GM23248 (cell line): ENCODE measurements around the gene HOXA1. TPM values are rescaled to one million over a fixed set of nuclear protein-coding genes. Genes with fewer than 3 reads are reported as not detected.

Experiments used
- DNase-seq: peaks from one replicate; pipeline ENCODE4 v3.0.0-alpha.2; 2015
- H2AFZ ChIP-seq: fragments of 200-600 bp; sonication (generic); 2 replicates; pipeline ENCODE4 v1.6.1; 2016; ENCODE audit warnings: antibody characterized with exemption
- H3F3A ChIP-seq: fragments of 200-600 bp; sonication (generic); 2 replicates; pipeline ENCODE4 v1.6.1; 2016; ENCODE audit warnings: mild to moderate bottlenecking, antibody characterized with exemption, mixed run types; ENCODE audit not compliant: insufficient read depth
- H3K27ac ChIP-seq: fragments of 200-600 bp; sonication (generic); 2 replicates; pipeline ENCODE4 v1.5.1; 2016; ENCODE audit warnings: mild to moderate bottlenecking
- H3K27me3 ChIP-seq: fragments of 200-600 bp; sonication (generic); replicated peaks from 2 replicates; pipeline ENCODE4 v1.6.1; 2016; ENCODE audit warnings: mild to moderate bottlenecking; ENCODE audit not compliant: insufficient read depth
- H3K36me3 ChIP-seq: fragments of 200-600 bp; sonication (generic); 2 replicates; pipeline ENCODE4 v1.6.1; 2016; ENCODE audit warnings: low read depth, mild to moderate bottlenecking
- H3K4me1 ChIP-seq: fragments of 200-600 bp; sonication (generic); 2 replicates; pipeline ENCODE4 v1.6.1; 2016; ENCODE audit warnings: mild to moderate bottlenecking; ENCODE audit not compliant: insufficient read depth
- H3K4me2 ChIP-seq: fragments of 200-600 bp; sonication (generic); one replicate; pipeline ENCODE4 v1.6.1; 2016; ENCODE audit warnings: mild to moderate bottlenecking; ENCODE audit not compliant: unreplicated experiment
- H3K4me3 ChIP-seq: fragments of 200-600 bp; sonication (generic); 2 replicates; pipeline ENCODE4 v1.5.1; 2016; ENCODE audit warnings: mild to moderate bottlenecking
- H3K79me2 ChIP-seq: fragments of 200-600 bp; sonication (generic); 2 replicates; pipeline ENCODE4 v1.6.1; 2016; ENCODE audit warnings: mild to moderate bottlenecking; ENCODE audit not compliant: insufficient read depth
- H3K9ac ChIP-seq: fragments of 200-600 bp; sonication (generic); 2 replicates; pipeline ENCODE4 v1.6.1; 2016; ENCODE audit warnings: mild to moderate bottlenecking
- H3K9me2 ChIP-seq: fragments of 200-600 bp; sonication (generic); 2 replicates; pipeline ENCODE4 v1.6.1; 2016; ENCODE audit warnings: mixed run types, mild to moderate bottlenecking, moderate library complexity; ENCODE audit not compliant: insufficient read depth
- H3K9me3 ChIP-seq: fragments of 200-600 bp; sonication (generic); one replicate; pipeline ENCODE4 v1.6.1; 2017; ENCODE audit warnings: low read depth
- H4K20me1 ChIP-seq: fragments of 200-600 bp; sonication (generic); 2 replicates; pipeline ENCODE4 v1.6.0; 2016; ENCODE audit not compliant: insufficient read depth
- EZH2 ChIP-seq: fragments of 200-600 bp; sonication (generic); IDR thresholded peaks from 2 replicates; pipeline ENCODE4 v1.6.1; 2018; ENCODE audit warnings: antibody characterized with exemption, mild to moderate bottlenecking; ENCODE audit not compliant: insufficient read depth, poor library complexity, severe bottlenecking
- EZH2phosphoT487 ChIP-seq: fragments of 200-600 bp; sonication (generic); IDR thresholded peaks from 2 replicates; pipeline ENCODE4 v1.6.1; 2018; ENCODE audit warnings: antibody characterized with exemption, moderate library complexity, mild to moderate bottlenecking, low read depth; ENCODE audit not compliant: insufficient read depth
- WGBS, 2 experiments: methylation state at CpG; one replicate each; pipeline ENCODE4 v1.1.6; 2015 to 2017; ENCODE audit warnings: low lambda C conversion rate in 2 of 2, low coverage in 1 of 2; ENCODE audit errors: missing lambda C conversion rate in 2 of 2; 5-methylcytosine and 5-hydroxymethylcytosine counted together
- in situ Hi-C: fragments of 300-500 bp; cut with MboI; formaldehyde crosslinking; loops from 2 replicates; pipeline ENCODE4 v1.15.0; 2020
- polyA plus RNA-seq: library from polyadenylated mRNA; unstranded; fragments of >200 nt; fragmentation: Nextera tagmentation; extraction: Ambion mirVana; gene quantifications from 2 replicates; pipeline ENCODE4 v1.2.1, GENCODE V29; 2016
- total RNA-seq: library from RNA; depleted of rRNA; stranded (reverse); fragments of >200 nt; shearing (Covaris generic); gene quantifications from 2 replicates; pipeline ENCODE4 v1.2.3, GENCODE V29; 2014

The HOXA1 gene
- total and polyA plus RNA-seq, 2 experiments from 2014 or later = 0.97 to 1.8 TPM

DNA sequence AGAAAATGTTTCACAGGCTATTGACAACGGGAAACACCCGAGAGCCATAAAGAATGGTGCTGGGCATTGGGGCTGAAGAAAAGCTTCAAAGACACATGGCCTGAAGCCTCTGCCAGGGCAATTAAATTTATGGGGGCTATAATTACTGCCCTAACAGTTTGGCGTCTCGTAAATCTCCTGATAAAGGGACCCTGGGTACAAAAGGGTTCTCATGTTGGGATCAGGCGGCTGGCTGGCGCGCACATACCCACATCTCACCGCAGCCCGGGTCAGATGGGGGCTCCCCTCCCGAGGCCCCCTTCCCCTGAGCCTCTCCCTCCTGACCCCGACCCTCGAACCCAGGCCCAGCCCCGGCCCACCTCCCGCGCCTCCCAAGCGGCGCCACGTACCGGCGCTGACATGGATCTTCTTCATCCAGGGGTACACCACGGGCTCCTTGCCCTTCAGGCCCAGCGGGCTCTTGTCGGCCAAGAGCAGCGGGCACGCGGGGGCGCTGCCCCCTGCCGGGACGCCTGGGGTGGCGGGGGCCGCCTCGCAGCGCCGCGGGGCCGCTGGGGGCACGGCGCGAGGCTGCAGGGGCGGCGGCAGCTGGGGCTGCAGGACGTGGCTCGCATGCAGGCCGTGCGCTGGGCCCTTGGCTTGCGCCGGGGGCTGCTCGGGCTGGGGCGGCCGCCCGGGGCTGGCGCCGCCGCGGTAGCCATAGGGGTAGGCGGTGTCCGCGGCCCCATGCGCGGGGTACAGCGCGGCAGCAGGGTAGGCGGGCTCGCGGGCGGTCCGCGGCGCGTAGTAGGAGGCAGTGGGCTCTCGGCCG is 34.1 kb upstream of the HOXA1 start:
- TF ChIP-seq EZH2phosphoT487 = no peak
- Histone ChIP-seq H3F3A (peaks cover 29% of the 10 kb centered on the region), H3K27me3 (no peaks in the 10 kb centered on the region), H3K4me3 (peak overlapping the region; percentile 78), H3K27ac (peak overlapping the region; percentile 55), H2AFZ (peak overlapping the region; percentile 79), H3K9me3 (no peaks in the 10 kb centered on the region), H3K79me2 (peaks cover 49% of the 10 kb centered on the region), H3K4me2 (peak overlapping the region; percentile 78), H3K9ac (peak overlapping the region; percentile 89), H3K4me1 (peaks cover 21% of the 10 kb centered on the region), H3K9me2 (no peaks in the 10 kb centered on the region), H4K20me1 (no peaks in the 10 kb centered on the region), H3K36me3 (no peaks in the 10 kb centered on the region)
- peak; percentile 74 for DNase-seq
- in situ Hi-C loops = no loop called here
- WGBS, 2 experiments = 8 to 11% methylated on average over 40 to 52 of the region's 72 CpGs

DNA sequence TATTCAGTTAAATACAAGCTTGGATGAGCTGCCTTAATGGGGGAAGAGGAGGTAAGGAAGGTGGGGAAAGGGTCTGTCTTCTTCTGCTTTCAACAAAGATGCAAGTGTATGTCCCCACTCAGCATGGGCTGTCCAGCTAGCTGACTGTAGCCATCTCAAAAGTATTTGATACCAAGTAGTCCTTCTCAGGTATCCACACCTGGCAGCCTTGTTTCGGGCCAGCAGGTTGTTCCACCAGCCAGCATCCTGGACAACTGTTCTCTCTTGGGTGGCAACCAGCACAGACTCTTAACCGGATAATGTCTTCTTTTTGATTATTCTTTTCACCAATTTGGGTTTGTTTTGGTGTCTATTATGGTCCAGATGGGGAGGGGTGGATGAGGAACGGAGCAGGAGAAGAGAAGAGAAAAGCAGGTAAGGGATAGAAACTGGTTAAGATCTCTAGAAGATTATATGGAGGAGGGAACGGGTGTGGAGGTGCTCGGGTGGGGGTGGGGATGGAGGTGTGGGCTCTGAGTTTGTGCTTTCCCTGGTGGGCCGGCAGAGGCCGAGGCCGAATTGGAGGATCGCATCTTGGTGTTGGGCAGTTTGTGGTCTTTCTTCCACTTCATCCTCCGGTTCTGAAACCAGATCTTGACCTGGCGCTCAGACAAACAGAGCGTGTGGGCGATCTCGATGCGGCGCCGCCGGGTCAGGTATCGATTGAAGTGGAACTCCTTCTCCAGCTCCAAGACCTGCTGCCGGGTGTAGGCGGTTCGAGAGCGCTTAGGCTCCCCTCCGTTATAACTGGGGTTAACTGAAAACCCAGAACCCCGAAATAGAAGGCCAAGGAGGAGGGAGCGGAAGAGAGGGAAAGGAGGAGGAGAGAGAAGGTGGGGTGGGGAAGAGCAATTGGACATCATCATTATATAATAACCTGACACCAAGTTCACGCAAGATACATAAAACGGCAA is 33.3 kb upstream of the HOXA1 start:
- no peaks in the 10 kb centered on the region for H4K20me1 ChIP-seq
- in situ Hi-C loops = no loop called here
- peaks cover 14% of the 10 kb centered on the region for H3K4me1 ChIP-seq
- no peak for TF ChIP-seq EZH2
- WGBS, 2 experiments = 90 to 91% methylated on average over 28 of the region's 28 CpGs
- H3K4me3 ChIP-seq = peak overlapping the region; percentile 78
- H3K9me2 ChIP-seq = no peaks in the 10 kb centered on the region
- no peak overlapping the region for H3K27ac ChIP-seq
- H3K36me3 ChIP-seq = no peaks in the 10 kb centered on the region
- H3K79me2 ChIP-seq = peaks cover 48% of the 10 kb centered on the region
- peak overlapping the region; percentile 73 for H2AFZ ChIP-seq
- H3K9ac ChIP-seq = peak overlapping the region; percentile 89
- no peaks in the 10 kb centered on the region for H3K9me3 ChIP-seq
- H3K4me2 ChIP-seq = peak overlapping the region; percentile 78
- H3F3A ChIP-seq = peaks cover 22% of the 10 kb centered on the region
- no peak for DNase-seq
- H3K27me3 ChIP-seq = no peaks in the 10 kb centered on the region

DNA sequence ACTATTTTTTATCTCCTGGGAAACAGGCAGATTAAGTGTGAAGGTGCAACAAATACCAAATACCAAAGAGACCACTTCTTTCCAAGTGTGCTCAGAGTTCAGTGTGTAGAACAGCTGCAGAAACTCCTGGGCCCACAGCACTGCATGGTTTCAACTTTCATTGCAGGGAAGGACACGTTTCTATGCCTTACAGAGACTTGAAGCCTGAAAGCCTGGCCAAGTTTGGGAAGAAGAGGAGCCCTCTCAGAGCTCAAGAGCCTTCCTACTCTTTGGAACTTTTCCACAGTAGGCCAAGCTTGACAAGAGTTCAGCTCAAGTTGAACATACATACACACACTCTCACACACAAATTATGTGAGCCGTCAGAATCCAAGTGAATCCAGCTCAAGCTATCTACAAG is 32.2 kb upstream of the HOXA1 start:
- DNase-seq = no peak
- no peaks in the 10 kb centered on the region for H3K9me2 ChIP-seq
- H3K4me1 ChIP-seq = peaks cover 9% of the 10 kb centered on the region
- peaks cover 11% of the 10 kb centered on the region; the same call in 1 of the 2 replicates for H3F3A ChIP-seq
- no peak overlapping the region for H2AFZ ChIP-seq
- in situ Hi-C loops = no loop called here
- H4K20me1 ChIP-seq = no peaks in the 10 kb centered on the region
- no peak overlapping the region for H3K4me2 ChIP-seq
- no peak overlapping the region for H3K4me3 ChIP-seq
- H3K36me3 ChIP-seq = no peaks in the 10 kb centered on the region
- peaks cover 38% of the 10 kb centered on the region for H3K79me2 ChIP-seq
- H3K9ac ChIP-seq = no peak overlapping the region
- WGBS, 2 experiments = 72 to 73% methylated on average over 2 of the region's 2 CpGs
- H3K27me3 ChIP-seq = no peaks in the 10 kb centered on the region
- TF ChIP-seq EZH2phosphoT487 = no peak
- TF ChIP-seq EZH2 = no peak
- H3K27ac ChIP-seq = no peak overlapping the region
- H3K9me3 ChIP-seq = no peaks in the 10 kb centered on the region

GRCh38 chr7:27126596-27127327 is 31.0 kb upstream of the HOXA1 start:
- Histone ChIP-seq H2AFZ (no peak overlapping the region), H4K20me1 (no peaks in the 10 kb centered on the region), H3K4me1 (peaks cover 5% of the 10 kb centered on the region), H3K9ac (no peak overlapping the region), H3K9me3 (no peaks in the 10 kb centered on the region), H3K9me2 (no peaks in the 10 kb centered on the region), H3F3A (peaks cover 2% of the 10 kb centered on the region; the same call in 1 of the 2 replicates), H3K36me3 (no peaks in the 10 kb centered on the region), H3K27me3 (no peaks in the 10 kb centered on the region), H3K27ac (no peak overlapping the region), H3K4me2 (no peak overlapping the region), H3K79me2 (peaks cover 26% of the 10 kb centered on the region), H3K4me3 (no peak overlapping the region)
- 77 to 85% methylated on average over 3 of the region's 3 CpGs for WGBS, 2 experiments
- TF ChIP-seq EZH2phosphoT487 (no peak), EZH2 (no peak)
- in situ Hi-C loops = no loop called here
- no peak for DNase-seq
